Muscle of leg (tissue), 11 donors: ENCODE results near the gene ADCY2. TPM values are rescaled to one million over a fixed set of nuclear protein-coding genes. Genes with fewer than 3 reads are reported as not detected.

ENCODE experiments used
- DNase-seq: peaks from one replicate; pipeline ENCODE4 v3.0.0; 2013
- H3K27ac ChIP-seq: one replicate; pipeline ENCODE4 v1.5.1; 2013; ENCODE audit warnings: mild to moderate bottlenecking, low read length, control low read depth
- H3K27me3 ChIP-seq: one replicate; pipeline ENCODE4 v1.6.1; 2013; ENCODE audit warnings: low read length; ENCODE audit not compliant: control insufficient read depth, insufficient read depth
- H3K36me3 ChIP-seq: one replicate; pipeline ENCODE4 v1.6.1; 2013; ENCODE audit warnings: low read length; ENCODE audit not compliant: control insufficient read depth, insufficient read depth
- H3K4me1 ChIP-seq: one replicate; pipeline ENCODE4 v1.6.1; 2013; ENCODE audit warnings: low read length; ENCODE audit not compliant: control insufficient read depth, insufficient read depth
- H3K4me3 ChIP-seq: one replicate; pipeline ENCODE4 v1.5.1; 2013; ENCODE audit warnings: low read length, control low read depth
- H3K9me3 ChIP-seq: replicated peaks from 2 replicates; pipeline ENCODE4 v1.6.1; 2013; ENCODE audit warnings: low read depth, low read length; ENCODE audit not compliant: control insufficient read depth
- WGBS: methylation state at CpG from one replicate; pipeline ENCODE4 v1.1.5; 2013; ENCODE audit warnings: missing lambda C conversion rate; ENCODE audit not compliant: insufficient coverage; 5-methylcytosine and 5-hydroxymethylcytosine counted together
- polyA plus RNA-seq, 8 donors: library from polyadenylated mRNA; unstranded; fragments of 120-200 nt; gene quantifications; one replicate each; pipeline versions ENCODE4 v1.2.1 to v1.2.3, GENCODE V29; 2013; ENCODE audit warnings: inconsistent platforms in 1 of 8, low replicate concordance in 1 of 8; ENCODE audit not compliant: insufficient read length in 8 of 8, insufficient read depth in 1 of 8
- total RNA-seq: library from RNA; stranded (reverse); fragments of 120-200 nt; gene quantifications from one replicate; pipeline ENCODE4 v1.2.4, GENCODE V29; 2013

Gene ADCY2
- total and polyA plus RNA-seq, 9 donors, result 17.5 to 45.9 (median 30.0) TPM

DNA sequence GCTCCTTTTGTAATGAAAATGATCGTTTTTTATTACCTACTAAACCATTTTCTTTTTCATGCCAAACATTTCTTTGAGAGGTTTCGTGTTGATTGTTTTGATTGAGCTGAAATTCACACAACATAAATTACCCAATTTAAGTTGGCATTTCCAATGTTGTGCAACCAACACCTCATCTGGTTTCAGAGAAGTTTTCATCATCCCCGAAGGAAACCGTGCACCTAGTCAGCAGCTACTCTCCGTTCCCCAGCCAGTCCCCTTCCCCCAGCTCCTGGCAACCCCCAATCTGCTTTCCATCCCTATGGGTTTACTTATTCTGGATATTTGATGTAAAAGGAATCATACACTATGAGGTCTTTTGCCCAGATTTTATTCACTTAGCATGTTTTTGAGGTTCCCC is 123.6 kb downstream of the ADCY2 start:
- no peak overlapping the region for H3K27ac ChIP-seq
- no peaks in the 10 kb centered on the region for H3K27me3 ChIP-seq
- H3K4me3 ChIP-seq, result no peak overlapping the region
- WGBS, result no CpG with 5 or more reads among the region's 5 CpGs
- DNase-seq, result no peak
- H3K9me3 ChIP-seq, result no peaks in the 10 kb centered on the region
- H3K36me3 ChIP-seq, result no peaks in the 10 kb centered on the region
- H3K4me1 ChIP-seq, result no peaks in the 10 kb centered on the region

DNA sequence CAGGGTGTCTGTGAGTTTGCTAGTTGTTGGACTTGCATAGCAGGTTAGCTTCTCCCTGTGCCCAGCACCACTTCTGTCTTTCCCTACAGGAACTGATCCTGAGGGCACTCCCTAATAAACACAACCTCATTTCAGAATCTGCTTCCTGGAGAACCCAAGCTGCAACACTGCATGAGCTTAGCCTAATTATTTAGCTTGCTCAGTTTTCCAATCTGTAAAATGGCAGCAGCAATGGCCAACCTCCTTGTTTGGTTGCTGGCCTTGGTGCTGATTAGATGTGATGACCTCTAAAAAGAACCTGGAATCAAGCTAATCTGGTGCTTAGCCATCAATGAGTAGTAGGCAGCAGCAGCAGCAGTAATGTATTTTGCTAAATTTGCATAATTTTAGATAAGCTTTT is 133.9 kb downstream of the ADCY2 start:
- H3K4me3 ChIP-seq, result no peak overlapping the region
- no peak for DNase-seq
- H3K27ac ChIP-seq, result no peak overlapping the region
- no peaks in the 10 kb centered on the region for H3K4me1 ChIP-seq
- H3K27me3 ChIP-seq, result no peaks in the 10 kb centered on the region
- no peaks in the 10 kb centered on the region for H3K36me3 ChIP-seq
- H3K9me3 ChIP-seq, result no peaks in the 10 kb centered on the region

DNA sequence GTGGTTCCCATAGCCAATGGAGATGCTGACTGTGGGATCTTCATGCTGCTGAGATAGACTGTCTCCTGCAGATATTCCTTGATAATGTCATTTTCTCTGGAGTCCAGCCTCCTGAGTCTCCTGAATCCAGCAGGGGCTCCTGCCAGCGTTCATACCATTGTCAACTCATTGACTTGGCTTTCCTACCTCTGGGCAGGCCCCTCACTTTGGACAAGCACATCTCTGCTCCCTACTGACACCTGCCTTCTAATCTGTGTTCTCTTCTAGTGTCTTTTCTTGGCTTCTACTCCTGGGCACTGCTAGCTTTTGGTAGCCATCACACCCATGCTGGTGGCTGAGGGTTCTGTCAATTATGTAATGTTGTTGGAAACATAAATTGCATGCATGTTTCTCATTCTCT is 138.0 kb downstream of the ADCY2 start:
- H3K4me3 ChIP-seq, result no peak overlapping the region
- H3K9me3 ChIP-seq, result no peaks in the 10 kb centered on the region
- H3K27me3 ChIP-seq, result no peaks in the 10 kb centered on the region
- H3K4me1 ChIP-seq, result no peaks in the 10 kb centered on the region
- DNase-seq, result no peak
- no peaks in the 10 kb centered on the region for H3K36me3 ChIP-seq
- WGBS, result 80% methylated on average over 1 of the region's 1 CpG
- H3K27ac ChIP-seq, result no peak overlapping the region

DNA sequence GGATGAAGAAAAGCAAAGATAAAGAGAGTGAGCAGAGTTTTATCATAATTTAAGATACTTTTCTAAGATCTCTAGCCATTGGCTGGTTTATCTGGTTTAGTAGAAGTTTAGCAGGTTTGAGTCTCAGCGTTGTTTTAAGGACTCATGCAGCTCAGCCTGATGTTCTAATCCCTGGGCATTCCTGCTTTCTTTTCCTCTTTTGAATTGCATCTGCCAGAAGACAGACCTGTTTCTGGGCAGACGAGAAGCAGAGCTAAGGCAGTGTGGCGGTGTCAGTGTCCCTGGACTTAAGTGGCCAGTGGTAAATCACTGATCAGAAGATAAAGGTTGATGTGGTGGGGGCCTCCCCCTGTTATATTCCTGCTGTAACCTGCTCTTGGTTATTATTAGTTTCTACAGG is 138.6 kb downstream of the ADCY2 start:
- WGBS, result 60% methylated on average over 1 of the region's 3 CpGs
- Histone ChIP-seq H3K4me1 (no peaks in the 10 kb centered on the region), H3K9me3 (no peaks in the 10 kb centered on the region), H3K27me3 (no peaks in the 10 kb centered on the region), H3K36me3 (no peaks in the 10 kb centered on the region), H3K4me3 (no peak overlapping the region), H3K27ac (no peak overlapping the region)
- DNase-seq, result no peak

DNA sequence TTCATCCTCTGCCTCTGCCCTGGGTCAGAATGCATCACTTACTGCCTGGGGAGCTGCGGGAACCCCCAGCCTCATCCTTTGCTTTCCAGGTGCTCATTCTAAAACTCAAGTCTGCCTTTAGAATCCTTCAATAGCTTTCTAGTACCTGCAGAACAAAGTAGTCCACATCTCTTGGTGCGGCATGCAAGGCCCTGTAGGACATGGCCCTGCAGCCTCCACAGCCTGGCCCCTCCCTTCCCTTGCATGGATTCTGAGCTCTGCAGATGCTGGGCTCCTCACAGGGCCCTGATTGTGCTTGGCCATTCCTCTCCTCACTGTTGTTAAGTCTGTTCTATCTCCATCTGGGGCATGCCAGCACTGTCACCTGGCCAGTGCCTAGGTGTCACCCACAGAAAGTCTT is 141.6 kb downstream of the ADCY2 start:
- Histone ChIP-seq H3K9me3 (no peaks in the 10 kb centered on the region), H3K27ac (no peak overlapping the region), H3K4me3 (no peak overlapping the region), H3K27me3 (no peaks in the 10 kb centered on the region), H3K4me1 (no peaks in the 10 kb centered on the region), H3K36me3 (no peaks in the 10 kb centered on the region)
- WGBS, result 92% methylated on average over 2 of the region's 2 CpGs
- no peak for DNase-seq

DNA sequence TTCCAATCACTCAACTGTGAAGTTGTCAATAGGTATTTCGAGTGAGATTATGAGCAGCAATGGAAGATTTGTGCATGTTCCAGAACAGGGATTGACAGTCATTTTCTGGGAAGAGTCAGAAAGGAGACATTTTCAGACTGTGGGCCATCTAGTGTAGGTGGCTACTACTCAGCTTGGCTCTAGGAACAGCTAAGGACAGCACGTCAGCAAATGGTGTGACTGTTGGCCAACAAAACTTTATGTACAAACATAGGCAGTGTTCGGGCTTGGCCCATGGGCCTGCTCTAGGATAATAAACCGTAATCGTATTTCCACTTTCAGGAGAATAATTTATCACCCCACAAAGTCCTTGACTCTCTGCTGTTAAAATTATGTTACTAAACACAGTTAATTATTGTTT is 143.6 kb downstream of the ADCY2 start:
- 81% methylated on average over 3 of the region's 5 CpGs for WGBS
- no peaks in the 10 kb centered on the region for H3K4me1 ChIP-seq
- H3K36me3 ChIP-seq, result no peaks in the 10 kb centered on the region
- H3K27me3 ChIP-seq, result no peaks in the 10 kb centered on the region
- no peak overlapping the region for H3K27ac ChIP-seq
- DNase-seq, result no peak
- no peaks in the 10 kb centered on the region for H3K9me3 ChIP-seq
- H3K4me3 ChIP-seq, result no peak overlapping the region

DNA sequence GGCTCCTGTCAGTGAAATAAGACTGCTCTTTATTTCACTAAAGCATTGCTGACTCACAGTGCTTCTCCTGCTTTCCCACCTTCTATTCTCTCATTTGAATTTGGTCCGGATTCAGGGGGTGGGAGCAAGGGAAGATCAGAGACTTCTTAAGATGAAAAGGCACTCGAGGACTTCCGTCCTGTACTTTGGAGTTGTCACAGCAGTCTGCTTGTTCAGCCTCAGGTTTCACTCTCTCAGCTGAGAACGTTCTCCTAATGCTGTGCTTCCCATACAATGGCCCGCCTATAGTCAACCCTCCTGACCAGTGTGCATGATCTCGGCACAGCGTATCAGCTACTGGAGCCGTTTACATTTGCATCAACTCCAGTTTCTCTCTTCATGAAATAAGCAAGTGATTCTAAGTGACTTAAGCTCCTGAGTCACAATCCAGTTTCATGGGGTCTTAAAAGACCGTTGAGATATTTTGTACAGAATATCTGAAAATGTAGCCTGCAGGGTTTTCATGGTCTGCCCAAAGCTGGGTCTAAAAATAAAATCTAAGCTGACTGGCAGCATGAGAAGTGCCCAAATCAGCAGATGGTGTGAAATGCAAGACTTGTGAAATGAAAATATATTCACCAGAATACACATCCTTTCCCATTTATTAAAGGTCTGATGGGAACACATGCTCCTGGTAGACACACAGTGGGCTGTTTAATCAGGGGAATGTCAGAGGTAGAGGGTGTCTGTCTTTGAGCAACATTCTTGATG is 145.0 kb downstream of the ADCY2 start:
- Histone ChIP-seq H3K9me3 (no peaks in the 10 kb centered on the region), H3K36me3 (no peaks in the 10 kb centered on the region), H3K27me3 (no peaks in the 10 kb centered on the region), H3K27ac (no peak overlapping the region), H3K4me3 (no peak overlapping the region), H3K4me1 (no peaks in the 10 kb centered on the region)
- WGBS, result 50% methylated on average over 6 of the region's 9 CpGs
- no peak for DNase-seq

DNA sequence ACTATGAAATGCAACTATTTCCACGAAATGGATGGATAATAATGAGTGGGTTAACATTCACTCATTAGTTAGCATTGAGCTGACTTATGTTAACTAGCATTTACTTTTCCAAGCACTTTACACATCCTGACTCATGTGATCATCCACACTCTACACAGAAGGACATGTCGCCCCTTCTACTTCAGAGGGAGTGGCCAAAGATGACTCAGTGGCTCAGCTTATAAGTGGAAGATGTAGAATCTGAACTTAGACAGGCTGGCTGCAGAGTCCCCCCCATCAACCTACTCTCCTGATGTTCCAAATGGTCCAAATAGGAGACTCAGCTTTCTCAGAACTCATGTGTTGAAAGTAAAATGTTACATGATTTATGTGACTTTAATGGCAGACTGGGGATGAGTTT is 146.0 kb downstream of the ADCY2 start:
- no peaks in the 10 kb centered on the region for H3K9me3 ChIP-seq
- H3K27ac ChIP-seq, result no peak overlapping the region
- no CpG with 5 or more reads among the region's 2 CpGs for WGBS
- no peak for DNase-seq
- no peaks in the 10 kb centered on the region for H3K4me1 ChIP-seq
- no peak overlapping the region for H3K4me3 ChIP-seq
- no peaks in the 10 kb centered on the region for H3K27me3 ChIP-seq
- H3K36me3 ChIP-seq, result no peaks in the 10 kb centered on the region

DNA sequence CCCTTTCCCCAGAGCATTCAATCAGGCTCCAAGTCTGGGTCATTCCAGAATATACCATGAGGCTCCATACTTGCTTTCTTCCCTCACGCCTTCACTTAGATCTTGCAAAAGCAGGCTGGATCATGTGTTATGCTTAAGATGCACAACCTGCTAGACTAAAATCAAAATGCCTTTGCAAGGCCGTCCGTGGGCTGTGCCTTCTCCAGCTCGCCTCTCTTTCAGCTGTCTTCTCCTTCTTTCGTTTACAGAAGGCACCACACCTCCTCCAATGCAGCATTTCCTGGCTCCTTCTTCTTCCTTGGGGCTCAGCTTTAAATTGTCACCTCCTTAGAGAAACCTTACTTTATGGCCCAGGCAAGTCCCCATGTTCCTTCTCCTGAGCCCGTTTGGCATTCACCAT is 150.6 kb downstream of the ADCY2 start:
- 71% methylated on average over 5 of the region's 6 CpGs for WGBS
- Histone ChIP-seq H3K27ac (no peak overlapping the region), H3K36me3 (no peaks in the 10 kb centered on the region), H3K9me3 (no peaks in the 10 kb centered on the region), H3K4me3 (no peak overlapping the region), H3K27me3 (no peaks in the 10 kb centered on the region), H3K4me1 (no peaks in the 10 kb centered on the region)
- no peak for DNase-seq

DNA sequence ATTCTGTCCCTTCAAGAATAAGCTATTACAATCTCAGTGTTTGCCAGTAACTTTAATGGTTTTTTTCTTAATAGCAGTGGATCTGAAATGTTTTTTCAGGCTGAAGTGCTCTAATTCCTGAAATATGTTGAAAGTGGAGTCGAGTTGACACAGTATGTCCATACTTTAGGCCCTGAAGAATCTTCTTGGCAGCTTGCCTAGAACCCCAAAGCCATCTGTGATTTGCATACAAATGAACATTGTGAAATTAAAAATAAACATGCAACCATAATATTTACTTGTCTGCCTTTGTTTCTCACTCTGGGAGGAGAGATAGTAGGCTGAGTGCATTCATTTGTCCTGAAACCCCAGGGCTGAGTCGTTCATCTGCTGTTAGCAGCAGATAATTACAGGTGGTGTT is 152.7 kb downstream of the ADCY2 start:
- H3K9me3 ChIP-seq, result no peaks in the 10 kb centered on the region
- peak; percentile 8 for DNase-seq
- no CpG with 5 or more reads among the region's 2 CpGs for WGBS

DNA sequence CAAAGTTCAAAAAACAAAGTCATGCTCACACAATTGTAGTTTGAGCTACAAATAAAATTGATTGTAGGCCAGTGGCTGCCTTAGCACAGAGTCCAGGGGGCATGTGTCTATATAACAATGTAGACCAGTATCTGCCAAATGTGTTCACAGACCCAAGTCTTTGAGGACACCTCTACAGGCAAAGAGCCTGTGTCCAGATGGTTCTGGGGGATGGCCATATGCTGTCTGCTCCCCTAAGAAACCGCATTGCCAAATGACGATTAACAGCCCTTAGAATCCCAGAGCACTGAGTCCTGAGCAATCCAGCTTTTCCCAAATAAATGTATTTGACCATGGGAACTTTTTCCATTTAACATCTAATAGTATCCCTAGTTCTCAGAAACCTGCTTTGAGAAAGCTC is 169.6 kb downstream of the ADCY2 start:
- Histone ChIP-seq H3K27me3 (no peaks in the 10 kb centered on the region), H3K9me3 (no peaks in the 10 kb centered on the region), H3K36me3 (no peaks in the 10 kb centered on the region), H3K4me3 (no peak overlapping the region), H3K4me1 (no peaks in the 10 kb centered on the region), H3K27ac (no peak overlapping the region)
- DNase-seq, result no peak
- WGBS, result 80% methylated on average over 1 of the region's 2 CpGs

More for the DNA sequence above, 152.7 kb downstream of the ADCY2 start:
- H3K27ac ChIP-seq, result no peak overlapping the region
- no peak overlapping the region for H3K4me3 ChIP-seq
- no peaks in the 10 kb centered on the region for H3K4me1 ChIP-seq
- H3K36me3 ChIP-seq, result no peaks in the 10 kb centered on the region
- no peaks in the 10 kb centered on the region for H3K27me3 ChIP-seq
